Esophagus (tissue), 2 donors: ENCODE data around the gene MBD3L3. TPM values are rescaled to one million over a fixed set of nuclear protein-coding genes. Genes with fewer than 3 reads are reported as not detected.
"Not testable (repeated sequence)": the region's sequence is repeated elsewhere in the genome, so short reads cannot be mapped to it uniquely, and the experiment has no call there.

Experiments
- H3K27ac ChIP-seq, 2 donors: one replicate each; pipeline ENCODE4 v1.5.1; 2013; ENCODE audit warnings: low read depth in 2 of 2, mild to moderate bottlenecking in 2 of 2, inconsistent platforms in 1 of 2, low read length in 1 of 2, moderate library complexity in 1 of 2
- H3K27me3 ChIP-seq, 2 donors: one replicate each; pipeline ENCODE4 v1.6.1; 2013; ENCODE audit warnings: low read length in 2 of 2, control low read depth in 1 of 2, mild to moderate bottlenecking in 1 of 2; ENCODE audit not compliant: insufficient read depth in 2 of 2, control insufficient read depth in 1 of 2
- H3K36me3 ChIP-seq, 2 donors: one replicate each; pipeline ENCODE4 v1.6.1; 2013; ENCODE audit warnings: low read length in 1 of 2; ENCODE audit not compliant: control insufficient read depth in 2 of 2, insufficient read depth in 2 of 2
- H3K4me1 ChIP-seq, 2 donors: one replicate each; pipeline ENCODE4 v1.6.1; 2013; ENCODE audit warnings: low read length in 1 of 2; ENCODE audit not compliant: control insufficient read depth in 2 of 2, insufficient read depth in 2 of 2
- H3K4me3 ChIP-seq, 2 donors: one replicate each; pipeline ENCODE4 v1.5.1; 2013; ENCODE audit warnings: low read length in 2 of 2, mild to moderate bottlenecking in 2 of 2, low read depth in 1 of 2, moderate library complexity in 1 of 2
- H3K9me3 ChIP-seq, 2 donors: one replicate each; pipeline ENCODE4 v1.6.1; 2013; ENCODE audit warnings: mild to moderate bottlenecking in 2 of 2, low read depth in 1 of 2, low read length in 1 of 2, moderate library complexity in 1 of 2; ENCODE audit not compliant: control insufficient read depth in 2 of 2, insufficient read depth in 1 of 2
- WGBS, 2 donors: extraction: QIAGEN DNeasy Blood & Tissue Kit; methylation state at CpG; one replicate each; pipeline ENCODE4 v1.1.7; 2013; 5-methylcytosine and 5-hydroxymethylcytosine counted together
- polyA plus RNA-seq, 2 donors: library from polyadenylated mRNA; stranded (reverse); fragments of 200-250 nt; gene quantifications; one replicate each; pipeline ENCODE4 v1.2.3, GENCODE V29; 2013
- donor health status: healthy with polysubstance abuse.
- donor health status: Bipolar disorder and iron deficiency.

The MBD3L3 gene
- not detected for polyA plus RNA-seq

DNA sequence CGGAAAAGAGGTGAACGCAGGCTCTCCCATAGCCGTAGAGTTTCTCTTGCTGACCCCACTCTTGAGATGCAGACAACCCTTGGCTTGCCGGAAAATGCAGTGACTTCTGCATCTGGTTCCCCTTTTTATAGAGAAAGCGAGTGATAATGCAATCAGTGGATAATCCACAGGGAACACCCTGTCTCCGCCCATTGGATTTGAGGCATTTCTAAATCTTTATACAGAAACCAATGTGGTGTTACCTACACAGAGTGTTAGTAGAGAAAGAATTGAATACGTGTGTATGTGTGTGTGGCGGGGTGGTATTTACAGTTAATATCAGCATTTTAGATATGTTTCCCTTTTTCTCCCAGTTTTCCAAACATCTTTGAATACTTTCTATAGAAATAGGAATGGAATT lies at the start of gene MBD3L3:
MBD3L3 (minus strand) TSS at position 101 of the 400 bp plus-strand sequence; CDS start at position 30, 71 bp downstream.
- not testable (repeated sequence) for H3K4me1 ChIP-seq, H3K4me3 ChIP-seq, H3K27ac ChIP-seq, H3K36me3 ChIP-seq, H3K27me3 ChIP-seq, H3K9me3 ChIP-seq
- WGBS, 2 donors: no CpG with 5 or more reads among the region's 8 CpGs

DNA sequence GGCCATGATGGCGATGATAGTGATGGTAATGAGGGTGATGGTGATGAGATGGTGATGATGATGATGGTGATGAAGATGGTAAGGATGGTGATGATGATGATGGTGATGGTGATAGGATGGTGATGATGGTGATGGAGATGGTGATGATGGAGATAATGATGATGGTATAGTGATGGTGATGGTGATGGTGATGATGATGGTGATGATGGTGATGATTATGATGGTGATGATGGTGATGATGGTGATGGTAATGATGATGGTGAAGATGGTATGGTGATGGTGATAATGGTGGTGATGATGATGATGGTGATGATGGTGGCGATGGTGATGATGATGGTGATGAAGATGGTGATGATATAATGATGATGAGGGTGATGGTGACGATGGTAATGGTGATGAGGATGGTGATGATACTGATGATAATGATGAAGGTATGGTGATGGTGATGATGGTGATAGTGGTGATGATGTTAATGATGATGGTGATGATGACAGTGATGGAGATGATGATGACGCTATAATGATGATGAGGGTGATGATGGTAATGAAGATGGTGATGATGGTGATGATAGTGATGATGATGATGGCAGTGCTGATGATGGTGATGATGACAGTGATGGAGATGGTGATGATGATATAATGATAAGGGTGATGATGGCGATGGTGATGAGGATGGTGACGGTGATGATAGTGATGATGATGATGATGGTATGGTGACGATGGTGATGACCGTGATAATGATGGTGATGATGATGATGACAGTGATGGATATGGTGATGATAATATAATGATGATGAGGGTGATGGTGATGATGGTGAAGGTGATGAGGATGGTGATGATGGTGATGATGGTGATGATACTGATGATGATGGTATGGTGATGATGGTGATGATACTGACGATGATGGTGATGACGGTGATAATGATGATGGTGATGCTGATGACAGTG lies 48.5 kb upstream of the MBD3L3 start:
- no peaks in the 10 kb centered on the region for H3K36me3 ChIP-seq
- H3K4me1 ChIP-seq: no peaks in the 10 kb centered on the region
- WGBS, 2 donors: 84 to 85% methylated on average over 10 of the region's 10 CpGs
- H3K4me3 ChIP-seq: no peak overlapping the region
- H3K27ac ChIP-seq: no peak overlapping the region
- peaks cover 0 to 3% of the 10 kb centered on the region in 2 donors for H3K9me3 ChIP-seq
- no peaks in the 10 kb centered on the region for H3K27me3 ChIP-seq

DNA sequence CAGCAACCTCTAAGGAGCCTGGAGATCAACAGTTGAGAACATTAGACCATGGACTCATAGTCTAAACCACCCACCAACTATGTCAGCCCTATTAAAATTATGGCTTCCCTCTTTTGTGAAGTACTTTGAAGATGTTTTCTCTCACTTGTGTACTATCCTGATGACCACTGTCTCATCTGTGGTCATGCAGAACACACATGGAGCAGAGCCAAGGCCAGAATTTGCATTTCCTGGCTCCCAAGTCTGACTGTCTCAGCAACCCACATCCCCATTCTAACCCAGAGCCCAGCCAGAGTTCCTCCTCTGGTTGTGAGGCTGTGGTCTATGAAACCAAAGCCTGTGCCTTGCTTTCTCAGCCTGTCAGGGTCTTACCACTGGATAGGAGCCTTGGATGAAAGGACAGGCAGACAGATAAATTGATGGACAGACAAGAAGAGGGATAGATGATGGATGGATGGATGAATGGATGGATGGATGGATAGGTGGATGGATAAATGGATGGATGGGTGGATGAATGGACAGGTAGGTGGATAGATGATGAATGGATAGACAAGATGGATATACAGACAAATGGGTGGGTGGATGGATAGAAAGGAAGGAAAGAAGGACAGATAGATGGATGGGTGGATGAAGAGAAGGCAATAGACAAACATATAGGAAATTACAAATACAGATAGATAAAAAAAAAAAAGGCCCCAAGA lies 46.4 kb upstream of the MBD3L3 start:
- no peaks in the 10 kb centered on the region for H3K4me1 ChIP-seq
- no peaks in the 10 kb centered on the region for H3K36me3 ChIP-seq
- no peak overlapping the region for H3K4me3 ChIP-seq
- H3K27me3 ChIP-seq: no peaks in the 10 kb centered on the region
- H3K27ac ChIP-seq: no peak overlapping the region
- peaks cover 0 to 3% of the 10 kb centered on the region in 2 donors for H3K9me3 ChIP-seq

DNA sequence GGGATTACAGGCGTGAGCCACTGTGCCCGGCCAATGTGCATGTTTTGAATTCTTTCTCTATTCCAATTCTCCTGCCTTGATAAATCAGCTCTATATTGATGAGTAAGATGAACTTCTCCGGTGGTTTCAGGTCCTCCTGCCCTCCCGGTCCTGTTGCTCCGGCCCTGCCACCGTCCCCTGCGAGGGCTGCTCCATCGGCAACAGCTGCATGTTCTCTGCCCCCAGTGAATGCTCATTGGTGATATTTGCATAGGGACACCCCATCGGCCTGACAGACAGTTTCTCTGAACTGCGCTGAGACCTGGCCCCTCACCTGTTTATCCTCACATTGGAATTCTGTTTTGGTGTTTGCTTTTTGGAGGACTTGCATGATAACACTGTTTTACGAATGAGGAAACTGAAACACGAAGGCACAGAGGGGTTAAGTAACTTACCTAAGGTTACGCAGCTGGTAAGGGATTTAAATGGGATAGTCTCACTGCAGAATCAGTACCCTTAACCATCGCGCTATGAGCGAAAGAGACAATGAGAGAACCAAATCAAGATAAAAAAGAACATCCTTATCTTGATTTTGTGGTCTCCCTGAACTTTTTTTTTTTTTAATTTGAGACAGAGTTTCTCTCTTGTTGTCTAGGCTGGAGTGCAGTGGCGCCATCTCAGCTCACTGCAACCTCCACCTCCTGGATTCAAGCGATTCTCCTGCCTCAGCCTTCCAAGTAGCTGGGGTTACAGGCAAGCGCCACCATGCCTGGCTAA lies 43.2 kb upstream of the MBD3L3 start:
- no peak overlapping the region for H3K27ac ChIP-seq
- no peaks in the 10 kb centered on the region for H3K4me1 ChIP-seq
- H3K4me3 ChIP-seq: no peak overlapping the region
- 48 to 49% methylated on average over 19 of the region's 19 CpGs for WGBS, 2 donors
- H3K9me3 ChIP-seq: peaks cover 0 to 3% of the 10 kb centered on the region in 2 donors
- H3K36me3 ChIP-seq: no peaks in the 10 kb centered on the region
- H3K27me3 ChIP-seq: no peaks in the 10 kb centered on the region

DNA sequence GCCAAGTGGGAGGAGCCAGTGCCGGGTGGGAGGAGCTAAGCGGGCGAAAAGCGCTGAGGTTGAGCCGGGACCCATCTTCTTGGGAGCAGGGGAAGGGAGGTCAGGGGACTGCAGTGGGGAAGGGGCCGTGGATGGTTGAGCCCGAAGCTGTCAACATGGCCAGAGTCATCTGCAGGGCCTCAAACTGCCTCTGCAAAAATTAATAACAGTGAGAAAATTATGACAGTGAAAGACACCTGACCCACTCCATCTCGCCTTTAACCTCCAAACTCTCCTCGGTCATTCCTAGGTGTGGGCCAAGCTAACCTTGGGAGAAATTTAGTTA lies 41.1 kb upstream of the MBD3L3 start:
- no peaks in the 10 kb centered on the region for H3K4me1 ChIP-seq
- 15% methylated on average over 9 of the region's 9 CpGs for WGBS, 2 donors
- H3K4me3 ChIP-seq: peak overlapping the region; percentile 63 to 69
- no peaks in the 10 kb centered on the region for H3K27me3 ChIP-seq
- no peaks in the 10 kb centered on the region for H3K36me3 ChIP-seq
- H3K9me3 ChIP-seq: peaks cover 0 to 3% of the 10 kb centered on the region in 2 donors
- peak overlapping the region; percentile 93 to 98 for H3K27ac ChIP-seq

DNA sequence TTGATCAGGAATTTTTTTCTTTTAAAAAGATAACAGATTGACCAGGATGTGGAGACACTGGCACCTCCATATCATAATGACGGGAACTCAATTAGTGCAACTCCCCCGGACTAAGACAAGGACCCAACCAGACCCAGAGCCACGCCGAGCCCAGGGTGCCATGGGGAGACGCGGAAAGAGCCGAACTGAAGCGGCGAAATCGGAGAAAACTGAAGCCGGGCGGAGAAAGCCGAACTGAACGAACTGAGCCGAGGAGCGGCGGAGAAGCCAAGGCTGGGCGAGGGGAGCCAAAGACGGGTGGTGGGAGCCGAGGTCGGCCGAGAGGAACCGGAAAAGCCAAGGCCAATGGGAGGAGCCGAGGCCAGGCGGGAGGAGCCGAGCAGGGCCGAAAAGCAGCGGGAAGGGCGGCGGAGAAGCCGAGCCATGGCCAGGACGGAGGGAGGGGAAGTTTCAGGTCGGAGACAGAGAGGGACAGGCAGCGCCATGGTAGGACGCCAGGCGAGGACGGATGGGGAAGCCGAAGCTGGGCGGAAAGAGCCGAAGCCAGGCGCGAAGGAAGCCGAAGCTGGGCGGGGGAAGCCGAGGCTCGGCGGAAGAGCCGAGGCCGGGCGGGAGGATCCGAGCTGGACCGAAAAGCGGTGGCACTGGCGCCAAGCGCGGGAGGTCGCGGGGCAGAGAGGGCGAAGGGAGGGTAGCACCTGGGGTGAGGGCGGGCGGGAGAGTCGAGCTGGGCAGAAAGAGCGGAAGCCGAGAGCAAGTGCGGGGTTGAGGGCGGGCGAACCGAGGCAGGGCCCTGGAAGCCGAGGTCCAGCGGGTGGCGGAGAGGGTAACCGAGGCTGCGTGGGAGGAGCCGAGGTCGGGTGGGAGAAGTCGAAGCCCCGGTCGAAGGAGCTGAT lies 40.5 kb upstream of the MBD3L3 start:
- H3K36me3 ChIP-seq: no peaks in the 10 kb centered on the region
- peaks cover 0 to 3% of the 10 kb centered on the region in 2 donors for H3K9me3 ChIP-seq
- peak overlapping the region; percentile 93 to 98 for H3K27ac ChIP-seq
- 0 to 1% methylated on average over 71 to 78 of the region's 78 CpGs for WGBS, 2 donors
- H3K4me3 ChIP-seq: peak overlapping the region; percentile 63 to 69
- no peaks in the 10 kb centered on the region for H3K27me3 ChIP-seq
- no peaks in the 10 kb centered on the region for H3K4me1 ChIP-seq

DNA sequence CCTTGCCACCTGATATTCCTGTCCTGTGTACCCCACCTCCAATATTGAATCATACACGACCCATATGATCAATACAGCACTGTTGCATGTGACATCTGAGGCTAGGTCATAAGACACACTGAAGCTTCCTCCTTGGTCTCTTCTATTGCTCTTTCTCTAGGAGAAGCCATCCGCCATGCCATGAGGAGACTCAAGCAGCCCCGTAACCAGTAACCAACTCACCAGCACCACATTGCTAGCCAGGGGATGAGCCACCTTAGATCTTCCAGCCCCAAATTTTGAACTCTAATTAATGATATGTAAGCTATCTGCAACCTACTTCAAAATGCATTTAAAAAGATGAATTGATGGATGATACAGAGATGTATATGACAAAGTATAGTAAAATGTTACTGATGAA lies 39.6 kb upstream of the MBD3L3 start:
- Histone ChIP-seq H3K9me3 (peaks cover 0 to 3% of the 10 kb centered on the region in 2 donors), H3K4me1 (no peaks in the 10 kb centered on the region), H3K36me3 (no peaks in the 10 kb centered on the region), H3K4me3 (no peak overlapping the region), H3K27ac (no peak overlapping the region), H3K27me3 (no peaks in the 10 kb centered on the region)
- 95 to 97% methylated on average over 3 of the region's 3 CpGs for WGBS, 2 donors

DNA sequence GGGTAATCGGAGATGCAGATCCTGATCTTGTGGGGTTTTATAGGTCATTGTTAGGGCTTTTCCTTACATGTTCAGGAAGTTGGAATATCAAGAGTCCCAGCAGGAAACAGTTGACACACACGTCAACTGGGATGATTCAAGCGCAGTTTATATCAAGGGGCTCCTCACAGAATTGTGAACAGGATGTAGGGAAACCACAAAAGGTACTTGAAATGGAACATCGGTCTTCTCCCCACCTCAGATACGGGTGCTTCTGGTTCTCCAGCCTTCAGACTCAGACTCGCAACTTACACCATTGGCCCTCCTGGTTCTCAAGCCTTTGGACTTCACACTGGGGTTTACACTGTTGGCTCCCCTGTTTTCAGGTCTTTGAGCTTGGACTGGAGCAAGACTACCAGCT lies 30.5 kb upstream of the MBD3L3 start:
- peaks cover 10 to 20% of the 10 kb centered on the region in 2 donors for H3K9me3 ChIP-seq

More for the DNA sequence above, 30.5 kb upstream of the MBD3L3 start:
- 87 to 89% methylated on average over 6 of the region's 6 CpGs for WGBS, 2 donors
- Histone ChIP-seq H3K27ac (no peak overlapping the region), H3K4me3 (no peak overlapping the region), H3K27me3 (no peaks in the 10 kb centered on the region), H3K36me3 (peaks cover 0 to 3% of the 10 kb centered on the region in 2 donors), H3K4me1 (no peaks in the 10 kb centered on the region)
